T-cell (primary cell): ENCODE data around the gene PKHD1. TPM values are rescaled to one million over a fixed set of nuclear protein-coding genes. Genes with fewer than 3 reads are reported as not detected.

Experiments used
- ATAC-seq, 4 experiments: fragments of 200-7000 bp in 3 of 4; fragments of 150-1000 bp in 1 of 4; cut with Tn5 transposase; replicated peaks in 1 of 4; 1 replicate in 3 of 4; 2 replicates in 1 of 4; pipeline ENCODE4 v1.10.0; 2021; ENCODE audit warnings: moderate library complexity in 3 of 4, mild to moderate bottlenecking in 2 of 4, moderate number of reproducible peaks in 1 of 4
- CTCF ChIA-PET, 2 donors: fragments of 300-600 bp; sonication (Branson Sonifier 250); formaldehyde crosslinking; loops; one replicate each; lab custom pipeline; 2022; ENCODE audit warnings: antibody characterized with exemption in 2 of 2; lab: Charles Lee
- POLR2A ChIA-PET, 2 donors: fragments of 300-600 bp; sonication (Branson Sonifier 250); formaldehyde crosslinking; loops; one replicate each; lab custom pipeline; 2022; ENCODE audit warnings: antibody characterized with exemption in 2 of 2; lab: Charles Lee
- DNase-seq, 35 experiments: peaks; one replicate each; pipeline versions ENCODE4 v3.0.0 to v3.0.0-alpha.2; 2013 to 2023
- H3K27ac ChIP-seq: one replicate; pipeline ENCODE4 v1.5.1; 2013; ENCODE audit warnings: low read length
- H3K27me3 ChIP-seq, 2 experiments: replicated peaks in 1 of 2; 1 replicate in 1 of 2; 2 replicates in 1 of 2; pipeline versions ENCODE4 v1.6.1 to v1.7.0; 2013; ENCODE audit warnings: low read length in 1 of 2, mixed read lengths in 1 of 2; ENCODE audit not compliant: control insufficient read depth in 2 of 2, insufficient read depth in 2 of 2; ENCODE audit errors: extremely low read depth in 1 of 2
- H3K36me3 ChIP-seq, 2 donors: 1 replicate in 1 of 2; 2 replicates in 1 of 2; pipeline versions ENCODE4 v1.6.1 to v1.7.0; 2013; ENCODE audit warnings: low read length in 1 of 2; ENCODE audit not compliant: control insufficient read depth in 2 of 2, insufficient read depth in 1 of 2; ENCODE audit errors: extremely low read depth in 1 of 2
- H3K4me1 ChIP-seq, 2 experiments: 1 replicate in 1 of 2; 2 replicates in 1 of 2; pipeline versions ENCODE4 v1.6.1 to v1.7.0; 2013; ENCODE audit warnings: low read length in 2 of 2, mixed read lengths in 1 of 2; ENCODE audit not compliant: insufficient read depth in 2 of 2, control insufficient read depth in 1 of 2; ENCODE audit errors: extremely low read depth in 1 of 2
- H3K4me3 ChIP-seq, 2 donors: 1 replicate in 1 of 2; 2 replicates in 1 of 2; pipeline versions ENCODE4 v1.5.1 to v1.7.0; 2013; ENCODE audit warnings: mild to moderate bottlenecking in 2 of 2, low read length in 1 of 2, moderate library complexity in 1 of 2; ENCODE audit not compliant: control insufficient read depth in 1 of 2; ENCODE audit errors: extremely low read depth in 1 of 2
- H3K9me3 ChIP-seq: 2 replicates; pipeline ENCODE4 v1.7.0; 2013
- H3K27ac Mint-ChIP-seq, 2 donors: one replicate each; pipeline ENCODE4 v1.8.0; 2020 to 2021; ENCODE audit warnings: mild to moderate bottlenecking in 2 of 2, mixed read lengths in 2 of 2
- H3K27me3 Mint-ChIP-seq, 2 donors: one replicate each; pipeline ENCODE4 v1.8.0; 2021 to 2022; ENCODE audit warnings: mixed read lengths in 2 of 2
- H3K36me3 Mint-ChIP-seq: one replicate; pipeline ENCODE4 v1.8.0; 2021; ENCODE audit warnings: mixed read lengths
- H3K4me1 Mint-ChIP-seq, 3 donors: one replicate each; pipeline ENCODE4 v1.8.0; 2020 to 2022; ENCODE audit warnings: mixed read lengths in 3 of 3, mild to moderate bottlenecking in 1 of 3
- H3K4me3 Mint-ChIP-seq, 3 donors: one replicate each; pipeline ENCODE4 v1.8.0; 2020 to 2022; ENCODE audit warnings: mild to moderate bottlenecking in 3 of 3, mixed read lengths in 3 of 3, moderate library complexity in 3 of 3
- H3K9me3 Mint-ChIP-seq, 3 donors: one replicate each; pipeline ENCODE4 v1.8.0; 2020 to 2022; ENCODE audit warnings: mixed read lengths in 3 of 3
- WGBS: methylation state at CpG from one replicate; pipeline ENCODE4 v1.1.5; 2013; ENCODE audit warnings: missing lambda C conversion rate; ENCODE audit not compliant: insufficient coverage; 5-methylcytosine and 5-hydroxymethylcytosine counted together
- total RNA-seq, 35 experiments: library from RNA in 6 of 35; stranded (reverse) in 6 of 35; fragments of 120-200 nt in 1 of 35; gene quantifications; one replicate each; pipeline versions ENCODE4 v1.2.1 to v1.2.4 and lab custom pipeline; 2013 to 2026

Gene PKHD1
- total RNA-seq, 5 donors from 2014 or later (not counting 1 experiment from before 2014, with no cell fraction given): 0.03 TPM; not detected in 3

DNA sequence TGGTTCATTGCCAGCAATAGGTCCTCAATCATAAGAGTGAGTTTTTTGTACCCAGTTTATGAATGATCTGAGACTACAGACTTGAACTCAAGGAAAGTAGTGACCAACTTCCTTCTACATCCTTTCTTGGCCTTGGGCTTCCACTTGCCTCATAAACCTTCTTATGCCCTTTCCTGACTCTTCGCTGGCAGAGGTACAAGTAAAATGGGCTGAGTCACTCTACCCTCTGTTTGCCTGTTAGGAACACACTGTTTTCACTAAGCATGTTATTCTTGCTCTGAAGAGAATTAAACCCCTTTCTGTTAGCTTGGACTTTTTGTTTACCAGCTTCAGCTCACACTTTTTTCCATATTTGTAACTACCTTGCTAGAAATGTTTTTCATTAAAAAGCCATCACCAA, 74.4 kb downstream of the PKHD1 start:
- CTCF ChIA-PET: interaction anchor here in 1 of 2 donors (1.0 kb wide), 1 partner anchor 9 kb away, joined by 3 read pairs; no protein-coding TSS in a partner anchor
- ATAC-seq (no peak), DNase-seq (no peak)
- Mint-ChIP-seq H3K27ac (no peak overlapping the region), H3K27me3 (peaks cover 15 to 30% of the 10 kb centered on the region in 2 donors), H3K9me3 (no peaks in the 10 kb centered on the region), H3K4me3 (no peak overlapping the region), H3K4me1 (no peaks in the 10 kb centered on the region), H3K36me3 (no peaks in the 10 kb centered on the region)
- no peak overlapping the region for H3K27ac ChIP-seq
- H3K4me1 ChIP-seq: no peaks in the 10 kb centered on the region
- no peaks in the 10 kb centered on the region for H3K36me3 ChIP-seq
- no peaks in the 10 kb centered on the region for H3K9me3 ChIP-seq
- no CpG with 5 or more reads among the region's 1 CpG for WGBS
- no peak overlapping the region for H3K4me3 ChIP-seq
- POLR2A ChIA-PET: no interaction called here
- H3K27me3 ChIP-seq: peaks cover 0 to 3% of the 10 kb centered on the region in 2 experiments

DNA sequence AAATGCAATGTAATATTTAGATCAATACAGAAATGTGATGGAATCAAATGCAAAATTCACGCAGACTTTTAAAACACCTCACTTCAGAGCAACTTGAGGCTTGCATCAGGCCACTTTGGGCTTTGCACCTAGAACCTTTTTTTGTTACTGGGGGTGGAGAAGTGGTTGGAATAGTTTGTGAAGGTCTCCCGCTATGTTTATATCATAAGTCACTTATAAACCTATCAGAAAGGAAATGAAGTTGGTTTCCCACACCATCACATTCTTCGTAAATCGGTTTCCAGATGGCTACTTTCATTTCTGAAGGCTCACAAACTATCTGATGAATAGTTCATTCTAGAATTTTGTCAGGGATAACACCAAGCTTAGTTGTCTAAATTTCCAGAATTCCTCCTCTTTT, 74.8 kb downstream of the PKHD1 start:
- DNase-seq (no peak), ATAC-seq (no peak)
- Mint-ChIP-seq H3K27ac (no peak overlapping the region), H3K27me3 (peaks cover 19 to 35% of the 10 kb centered on the region in 2 donors), H3K9me3 (no peaks in the 10 kb centered on the region), H3K36me3 (no peaks in the 10 kb centered on the region), H3K4me1 (no peaks in the 10 kb centered on the region), H3K4me3 (no peak overlapping the region)
- H3K4me3 ChIP-seq: no peak overlapping the region
- ChIA-PET CTCF (no interaction called here), POLR2A (no interaction called here)
- H3K27ac ChIP-seq: no peak overlapping the region
- WGBS: no CpG with 5 or more reads among the region's 4 CpGs
- H3K4me1 ChIP-seq: no peaks in the 10 kb centered on the region
- H3K9me3 ChIP-seq: no peaks in the 10 kb centered on the region
- peaks cover 0 to 3% of the 10 kb centered on the region in 2 experiments for H3K27me3 ChIP-seq
- H3K36me3 ChIP-seq: no peaks in the 10 kb centered on the region

DNA sequence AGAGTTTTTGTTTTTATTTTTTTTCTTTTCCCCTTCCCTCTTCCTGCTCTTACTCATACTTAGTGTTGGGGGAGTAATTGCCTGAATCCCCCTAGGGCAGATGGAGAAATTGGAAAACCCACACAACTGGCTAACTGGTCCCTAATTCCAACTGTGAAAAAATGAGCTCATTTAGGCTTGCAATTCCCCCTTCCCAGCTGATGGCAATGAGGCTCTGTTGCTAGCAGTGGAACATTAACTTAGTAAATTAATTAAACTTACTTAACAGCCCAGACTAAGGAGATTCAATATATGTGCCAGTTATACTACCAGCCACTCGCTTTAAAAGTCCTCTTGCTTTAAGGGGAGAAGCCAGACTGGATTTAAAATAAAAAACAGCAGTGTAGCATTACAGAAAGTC, 76.6 kb downstream of the PKHD1 start:
- no CpG with 5 or more reads among the region's 1 CpG for WGBS
- Histone ChIP-seq H3K27me3 (peaks cover 0 to 3% of the 10 kb centered on the region in 2 experiments), H3K27ac (no peak overlapping the region), H3K9me3 (no peaks in the 10 kb centered on the region), H3K36me3 (no peaks in the 10 kb centered on the region), H3K4me1 (no peaks in the 10 kb centered on the region), H3K4me3 (no peak overlapping the region)
- no peaks in the 10 kb centered on the region for H3K9me3 Mint-ChIP-seq
- H3K4me3 Mint-ChIP-seq: no peak overlapping the region
- no peaks in the 10 kb centered on the region for H3K36me3 Mint-ChIP-seq
- ChIA-PET POLR2A (no interaction called here), CTCF (interaction anchor here in 1 of 2 donors (1.1 kb wide), 1 partner anchor 9 kb away, joined by 3 read pairs; no protein-coding TSS in a partner anchor)
- ATAC-seq (no peak), DNase-seq (no peak)
- H3K27ac Mint-ChIP-seq: no peak overlapping the region
- H3K27me3 Mint-ChIP-seq: peaks cover 21 to 36% of the 10 kb centered on the region in 2 donors
- no peaks in the 10 kb centered on the region for H3K4me1 Mint-ChIP-seq

DNA sequence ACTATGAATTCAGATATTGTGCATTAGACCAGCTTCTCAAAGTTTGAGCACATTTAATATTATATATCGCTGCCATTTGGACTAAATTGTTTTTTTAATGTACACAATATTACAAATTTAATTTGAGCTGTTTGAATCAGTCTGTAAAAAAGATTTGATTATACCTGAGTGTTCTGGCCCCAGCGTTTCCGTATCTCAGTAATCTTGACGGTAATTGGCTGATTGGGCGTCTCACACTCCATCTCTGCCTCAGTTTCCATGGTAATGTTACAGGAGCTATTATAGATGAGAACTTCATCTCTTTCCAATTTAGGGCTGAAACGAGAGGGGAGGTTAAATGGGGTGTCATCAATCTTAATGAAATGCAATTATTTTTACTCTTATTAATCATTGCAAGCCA, 77.3 kb downstream of the PKHD1 start:
- no peak overlapping the region for H3K4me3 ChIP-seq
- no peak for DNase-seq
- no peak overlapping the region for H3K27ac Mint-ChIP-seq
- peaks cover 24 to 40% of the 10 kb centered on the region in 2 donors for H3K27me3 Mint-ChIP-seq
- H3K27ac ChIP-seq: no peak overlapping the region
- ChIA-PET POLR2A (no interaction called here), CTCF (interaction anchor here in 1 of 2 donors (1.1 kb wide), 1 partner anchor 9 kb away, joined by 3 read pairs; no protein-coding TSS in a partner anchor)
- no peak for ATAC-seq
- H3K4me1 ChIP-seq: no peaks in the 10 kb centered on the region
- peaks cover 0 to 6% of the 10 kb centered on the region in 2 experiments for H3K27me3 ChIP-seq
- H3K9me3 ChIP-seq: no peaks in the 10 kb centered on the region
- no peak overlapping the region for H3K4me3 Mint-ChIP-seq
- no CpG with 5 or more reads among the region's 6 CpGs for WGBS
- H3K4me1 Mint-ChIP-seq: no peaks in the 10 kb centered on the region
- H3K36me3 ChIP-seq: no peaks in the 10 kb centered on the region
- no peaks in the 10 kb centered on the region for H3K9me3 Mint-ChIP-seq
- H3K36me3 Mint-ChIP-seq: no peaks in the 10 kb centered on the region

DNA sequence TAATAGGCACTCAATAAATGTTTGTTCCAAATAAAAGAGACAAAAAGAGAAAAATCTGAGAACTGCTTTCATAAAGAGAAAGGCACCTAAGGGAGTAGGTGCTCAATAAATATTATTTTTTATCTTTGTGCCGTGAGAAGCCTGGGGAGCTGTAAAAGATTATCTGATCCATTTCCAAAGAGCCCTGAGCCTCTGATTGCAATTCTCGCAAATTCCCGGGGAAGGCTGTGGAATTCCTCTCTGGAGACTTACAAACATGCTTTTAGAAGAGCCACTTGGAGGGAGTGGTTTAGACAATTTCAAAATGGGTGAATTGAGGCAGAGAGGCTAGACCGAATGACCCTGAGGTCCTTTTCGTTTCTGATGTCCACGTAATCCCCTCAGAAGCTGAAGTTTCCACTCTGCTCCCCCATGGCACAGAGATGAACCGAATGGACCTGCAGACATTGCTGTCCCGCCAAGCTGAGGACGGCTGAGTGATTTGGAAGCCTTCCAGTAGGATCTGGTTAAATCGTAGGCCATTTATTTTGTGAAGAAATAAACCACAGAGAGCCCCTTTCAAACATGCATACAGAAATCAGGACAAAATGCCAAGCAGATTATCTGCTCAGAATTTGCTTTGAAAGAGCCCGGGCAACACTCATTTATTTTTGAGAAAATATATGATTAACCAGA, 77.8 kb downstream of the PKHD1 start:
- H3K27me3 Mint-ChIP-seq: peaks cover 23 to 40% of the 10 kb centered on the region in 2 donors
- no peaks in the 10 kb centered on the region for H3K4me1 Mint-ChIP-seq
- ATAC-seq (no peak), DNase-seq (no peak)
- Histone ChIP-seq H3K36me3 (no peaks in the 10 kb centered on the region), H3K4me1 (no peaks in the 10 kb centered on the region), H3K9me3 (no peaks in the 10 kb centered on the region), H3K27ac (no peak overlapping the region), H3K27me3 (peaks cover 0 to 6% of the 10 kb centered on the region in 2 experiments), H3K4me3 (no peak overlapping the region)
- H3K36me3 Mint-ChIP-seq: no peaks in the 10 kb centered on the region
- no peaks in the 10 kb centered on the region for H3K9me3 Mint-ChIP-seq
- CTCF ChIA-PET: interaction anchor here in 1 of 2 donors (1.1 kb wide), 1 partner anchor 10 kb away, joined by 3 read pairs; no protein-coding TSS in a partner anchor
- POLR2A ChIA-PET: no interaction called here
- 81% methylated on average over 3 of the region's 11 CpGs for WGBS
- no peak overlapping the region for H3K27ac Mint-ChIP-seq
- no peak overlapping the region for H3K4me3 Mint-ChIP-seq

DNA sequence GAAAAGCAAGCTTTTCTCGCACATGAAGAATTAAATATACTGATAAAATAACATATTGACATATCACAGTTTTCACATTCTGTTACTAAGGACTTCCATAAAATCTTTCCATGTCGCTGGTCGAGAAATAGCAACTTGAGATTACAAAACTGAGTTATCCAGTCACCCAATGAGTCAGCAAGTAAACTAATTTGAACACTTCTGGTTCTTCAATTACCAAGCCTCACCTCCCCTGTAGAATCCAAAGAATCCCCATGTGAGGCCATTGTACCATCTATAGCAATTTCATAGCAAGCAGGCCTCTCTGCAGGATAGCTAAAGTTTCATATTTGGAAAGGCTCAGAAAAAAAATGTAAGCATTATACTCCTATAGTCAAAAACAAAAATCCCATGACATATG, 87.3 kb downstream of the PKHD1 start:
- Histone ChIP-seq H3K27ac (no peak overlapping the region), H3K4me1 (no peaks in the 10 kb centered on the region), H3K27me3 (no peaks in the 10 kb centered on the region), H3K9me3 (no peaks in the 10 kb centered on the region), H3K4me3 (no peak overlapping the region), H3K36me3 (no peaks in the 10 kb centered on the region)
- ChIA-PET CTCF (no interaction called here), POLR2A (no interaction called here)
- 90% methylated on average over 2 of the region's 3 CpGs for WGBS
- ATAC-seq: no peak
- Mint-ChIP-seq H3K36me3 (no peaks in the 10 kb centered on the region), H3K9me3 (no peaks in the 10 kb centered on the region), H3K4me3 (no peak overlapping the region), H3K27me3 (peaks cover 10 to 17% of the 10 kb centered on the region in 2 donors), H3K4me1 (no peaks in the 10 kb centered on the region), H3K27ac (no peak overlapping the region)
- no peak for DNase-seq
